HCT116 (cell line): ENCODE data around the gene A2ML1. TPM values are rescaled to one million over a fixed set of nuclear protein-coding genes. Genes with fewer than 3 reads are reported as not detected.

ENCODE experiments used
- ATAC-seq: fragments of 200-7000 bp; cut with Tn5 transposase; 2 replicates; pipeline ENCODE4 v1.9.1; 2020; ENCODE audit warnings: mild to moderate bottlenecking, moderate library complexity
- BruUV-seq: library from RNA; stranded (reverse); fragments of 400-500 nt; replicated peaks from 2 replicates; lab custom pipeline; 2021; lab: Mats Ljungman, UMichigan
- CTCF ChIA-PET: fragments of 300-600 bp; sonication (Branson Sonifier 250); formaldehyde crosslinking; loops from one replicate; lab custom pipeline; 2021; ENCODE audit warnings: antibody characterized with exemption; lab: Charles Lee
- POLR2A ChIA-PET: fragments of 300-600, 350-600 bp; sonication (Branson Sonifier 250); formaldehyde crosslinking; loops from one replicate; lab custom pipeline; 2021; ENCODE audit warnings: antibody characterized with exemption; lab: Charles Lee
- RAD21 ChIA-PET, 2 experiments: fragments of 300-600 bp; sonication (Branson Sonifier 250); formaldehyde crosslinking; loops; one replicate each; lab custom pipeline; 2023; ENCODE audit warnings: low total read pairs in 2 of 2; ENCODE audit not compliant: uncharacterized antibody in 2 of 2, unreplicated experiment in 2 of 2, low non-redundant PET in 1 of 2; lab: Charles Lee
- DNase-seq: peaks from one replicate; pipeline ENCODE4 v3.0.0-alpha.2; 2010; ENCODE audit warnings: low read depth, low spot score
- H2AFZ ChIP-seq: fragments of 200-600 bp; shearing (Covaris generic), sonication (generic); 2 replicates; pipeline ENCODE4 v1.6.1; 2017; ENCODE audit warnings: low read depth, mixed run types, mixed read lengths, antibody characterized with exemption, low read length; ENCODE audit not compliant: poor library complexity, severe bottlenecking
- H3K27ac ChIP-seq: 2 replicates; pipeline ENCODE4 v1.5.1; 2012; ENCODE audit warnings: low read depth, low read length
- H3K27me3 ChIP-seq: fragments of 200-600 bp; sonication (generic); 2 replicates; pipeline ENCODE4 v1.6.1; 2016; ENCODE audit warnings: mixed run types, low read length, mixed read lengths; ENCODE audit not compliant: insufficient read depth
- H3K36me3 ChIP-seq, 2 experiments: fragments of 200-500 bp in 1 of 2; fragments of 200-600 bp in 1 of 2; sonication (Bioruptor generic) in 1 of 2; sonication (generic) in 1 of 2; 2 replicates each; pipeline versions ENCODE4 v1.5.1 to v1.6.1; 2014 to 2016; ENCODE audit warnings: low read length in 2 of 2, inconsistent platforms in 1 of 2, mixed read lengths in 1 of 2, mixed run types in 1 of 2; ENCODE audit not compliant: insufficient read depth in 2 of 2, control insufficient read depth in 1 of 2
- H3K4me1 ChIP-seq, 2 experiments: fragments of 200-600 bp in 1 of 2; sonication (generic) in 1 of 2; 2 replicates each; pipeline versions ENCODE4 v1.5.1 to v1.6.1; 2012 to 2017; ENCODE audit warnings: low read length in 2 of 2, inconsistent platforms in 1 of 2, mild to moderate bottlenecking in 1 of 2, mixed read lengths in 1 of 2, mixed run types in 1 of 2, moderate library complexity in 1 of 2; ENCODE audit not compliant: insufficient read depth in 2 of 2, control insufficient read depth in 1 of 2
- H3K4me2 ChIP-seq: fragments of 200-600 bp; sonication (generic); 2 replicates; pipeline ENCODE4 v1.6.1; 2017; ENCODE audit warnings: mixed run types, low read length, mixed read lengths
- H3K4me3 ChIP-seq, 2 experiments: fragments of 200-600 bp in 1 of 2; sonication (generic) in 1 of 2; replicated peaks in 1 of 2; 2 replicates each; pipeline ENCODE4 v1.5.1; 2011 to 2016; ENCODE audit warnings: low read length in 2 of 2, control low read depth in 1 of 2, low read depth in 1 of 2, mild to moderate bottlenecking in 1 of 2, mixed read lengths in 1 of 2, mixed run types in 1 of 2
- H3K79me2 ChIP-seq: fragments of 200-600 bp; sonication (generic); 2 replicates; pipeline ENCODE4 v1.6.1; 2017; ENCODE audit warnings: mild to moderate bottlenecking, mixed run types, low read length, moderate library complexity, mixed read lengths; ENCODE audit not compliant: insufficient read depth
- H3K9ac ChIP-seq: fragments of 200-600 bp; sonication (generic); 2 replicates; pipeline ENCODE4 v1.6.1; 2016; ENCODE audit warnings: low read length, mixed read lengths
- H3K9me2 ChIP-seq: fragments of 200-600 bp; sonication (generic), shearing (Covaris generic); 2 replicates; pipeline ENCODE4 v1.6.1; 2017; ENCODE audit warnings: mixed run types, mild to moderate bottlenecking, moderate library complexity; ENCODE audit not compliant: insufficient read depth
- H3K9me3 ChIP-seq, 2 experiments: fragments of 200-500 bp in 1 of 2; fragments of 200-600 bp in 1 of 2; sonication (Bioruptor generic) in 1 of 2; sonication (generic) in 1 of 2; 2 replicates each; pipeline ENCODE4 v1.6.1; 2014 to 2017; ENCODE audit warnings: low read length in 2 of 2, mixed read lengths in 2 of 2, inconsistent platforms in 1 of 2, low read depth in 1 of 2, mild to moderate bottlenecking in 1 of 2, mixed run types in 1 of 2, moderate library complexity in 1 of 2; ENCODE audit not compliant: control insufficient read depth in 1 of 2, insufficient read depth in 1 of 2
- H4K20me1 ChIP-seq: fragments of 200-600 bp; sonication (generic), shearing (Covaris generic); 2 replicates; pipeline ENCODE4 v1.6.1; 2017; ENCODE audit warnings: mixed run types, mild to moderate bottlenecking, moderate library complexity; ENCODE audit not compliant: insufficient read depth
- ATF3 ChIP-seq: IDR thresholded peaks from 2 replicates; pipeline ENCODE4 v1.6.1; 2012
- CBX3 ChIP-seq: IDR thresholded peaks from 2 replicates; pipeline ENCODE4 v1.6.1; 2012; ENCODE audit warnings: low read depth
- CEBPB ChIP-seq: IDR thresholded peaks from 2 replicates; pipeline ENCODE4 v1.6.1; 2012; ENCODE audit warnings: low read depth
- CTCF ChIP-seq, 3 experiments: fragments of 200-600 bp in 1 of 3; sonication (generic) in 1 of 3; IDR thresholded peaks in 2 of 3; conservative IDR thresholded peaks in 1 of 3; 2 replicates each; pipeline ENCODE4 v1.5.1; 2012 to 2017; ENCODE audit warnings: low read depth in 2 of 3, low read length in 2 of 3, antibody characterized with exemption in 1 of 3, borderline replicate concordance in 1 of 3, control low read depth in 1 of 3, mild to moderate bottlenecking in 1 of 3, mixed read lengths in 1 of 3, mixed run types in 1 of 3, moderate library complexity in 1 of 3; ENCODE audit not compliant: insufficient read depth in 1 of 3
- ELF1 ChIP-seq: IDR thresholded peaks from 2 replicates; pipeline ENCODE4 v1.6.1; 2012; ENCODE audit warnings: low read depth, borderline replicate concordance
- JUND ChIP-seq: IDR thresholded peaks from 2 replicates; pipeline ENCODE4 v1.6.1; 2012
- MAX ChIP-seq: IDR thresholded peaks from 2 replicates; pipeline ENCODE4 v1.6.1; 2012
- POLR2A ChIP-seq: IDR thresholded peaks from 2 replicates; pipeline ENCODE4 v1.7.0; 2011; ENCODE audit warnings: borderline replicate concordance; ENCODE audit not compliant: insufficient read depth, insufficient read length; ENCODE audit errors: extremely low read depth
- POLR2AphosphoS5 ChIP-seq: IDR thresholded peaks from 2 replicates; pipeline ENCODE4 v1.6.1; 2011; ENCODE audit warnings: mild to moderate bottlenecking, low read depth, low read length, moderate library complexity
- RAD21 ChIP-seq: IDR thresholded peaks from 2 replicates; pipeline ENCODE4 v1.6.1; 2012; ENCODE audit warnings: low read depth, mild to moderate bottlenecking
- REST ChIP-seq: IDR thresholded peaks from 2 replicates; pipeline ENCODE4 v1.6.1; 2012; ENCODE audit warnings: low read depth
- SP1 ChIP-seq: IDR thresholded peaks from 2 replicates; pipeline ENCODE4 v1.6.1; 2012; ENCODE audit warnings: low read depth
- SRF ChIP-seq: IDR thresholded peaks from 2 replicates; pipeline ENCODE4 v1.6.1; 2012; ENCODE audit warnings: low read depth
- TCF7L2 ChIP-seq: IDR thresholded peaks from 2 replicates; pipeline ENCODE4 v1.7.0; 2011; ENCODE audit warnings: borderline replicate concordance, inconsistent platforms; ENCODE audit not compliant: insufficient read depth, insufficient read length; ENCODE audit errors: extremely low read depth
- YY1 ChIP-seq: IDR thresholded peaks from 2 replicates; pipeline ENCODE4 v1.6.1; 2011; ENCODE audit warnings: low read length, low read depth, moderate library complexity, mild to moderate bottlenecking; ENCODE audit not compliant: insufficient replicate concordance; ENCODE audit errors: extremely low read depth
- ZFX ChIP-seq: fragments of 450-650 bp; IDR thresholded peaks from 2 replicates; pipeline ENCODE4 v1.6.1; 2017
- ZNF274 ChIP-seq: fragments of 200-500 bp; sonication (Bioruptor generic); IDR thresholded peaks from 2 replicates; pipeline ENCODE4 v1.6.1; 2014; ENCODE audit warnings: mild to moderate bottlenecking, low read depth, low read length, inconsistent platforms
- intact Hi-C: fragments of 100-400 bp; cut with micrococcal nuclease; formaldehyde crosslinking; loops from 2 replicates; pipeline ENCODE4 v1.10.0; 2022
- total RNA-seq: library from RNA; stranded (reverse); gene quantifications from one replicate; pipeline ENCODE4 v1.2.1, GENCODE V29; 2021; ENCODE audit not compliant: unreplicated experiment

Gene A2ML1
- total RNA-seq, 1 experiment from 2014 or later, result not detected

- intact Hi-C loops, result no loop called here
- Histone ChIP-seq H3K27me3 (no peaks in the 10 kb centered on the region), H3K36me3 (no peaks in the 10 kb centered on the region), H3K4me3 (no peak overlapping the region), H3K9me3 (no peaks in the 10 kb centered on the region), H2AFZ (no peak overlapping the region), H3K9ac (no peak overlapping the region), H3K4me2 (no peak overlapping the region), H3K27ac (no peak overlapping the region), H4K20me1 (no peaks in the 10 kb centered on the region), H3K9me2 (no peaks in the 10 kb centered on the region), H3K79me2 (no peaks in the 10 kb centered on the region), H3K4me1 (no peaks in the 10 kb centered on the region)
- no peak for TF ChIP-seq CBX3
- TF ChIP-seq MAX, result no peak
- no peak for TF ChIP-seq RAD21
- TF ChIP-seq POLR2A, result no peak
- TF ChIP-seq ZFX, result no peak
- TF ChIP-seq ELF1, result no peak
- TF ChIP-seq TCF7L2, result no peak
- TF ChIP-seq JUND, result no peak
- TF ChIP-seq SP1, result no peak
- TF ChIP-seq CTCF (IDR thresholded peaks at IDR 0.05 in 2 of 3, conservative IDR thresholded peaks at IDR 0.05 in 1 of 3; ENCODE audit: borderline replicate concordance in 1 of 3, insufficient read depth in 1 of 3, low read depth in 2 of 3, low read length in 2 of 3), result no peak
- no peak for TF ChIP-seq ZNF274
- TF ChIP-seq REST, result no peak
- no peak for TF ChIP-seq ATF3
- TF ChIP-seq POLR2AphosphoS5, result no peak
- no peak for TF ChIP-seq CEBPB
- no peak for TF ChIP-seq SRF
- no peak for TF ChIP-seq YY1
- DNase-seq, result no peak
- RAD21 ChIA-PET, result no interaction called here
- CTCF ChIA-PET, result interaction anchor here (3.0 kb wide), 1 partner anchor 8 kb away, joined by 25 read pairs; no protein-coding TSS in a partner anchor
- ATAC-seq, result no peak
- POLR2A ChIA-PET, result no interaction called here
- BruUV-seq, result no TSS peak
Observed at GRCh38 chr12:8867786-8868185, 45.4 kb downstream of the A2ML1 start.
